ENCODE measurements around the gene LRRC39. TPM values are rescaled to one million over a fixed set of nuclear protein-coding genes. Genes with fewer than 3 reads are reported as not detected.

LRRC39 gene
- total and polyA plus RNA-seq, 4 donors: 0.12 to 1.4 (median 0.39) TPM

GRCh38 chr1:100122177-100122576 lies 55.9 kb downstream of the LRRC39 start:
- DNase-seq (ENCODE audit: low spot score): no peak
- Histone ChIP-seq H3K36me3 (ENCODE audit: control insufficient read depth in 4 of 4, insufficient read depth in 3 of 4, low read depth in 1 of 4, low read length in 3 of 4) (peaks cover 0 to 9% (median 2%) of the 10 kb centered on the region in 4 donors), H3K4me1 (ENCODE audit: control insufficient read depth in 4 of 4, insufficient read depth in 4 of 4, low read length in 3 of 4) (no peaks in the 10 kb centered on the region), H3K27me3 (ENCODE audit: control insufficient read depth in 4 of 4, insufficient read depth in 4 of 4, low read length in 3 of 4) (no peaks in the 10 kb centered on the region), H3K9me3 (ENCODE audit: control insufficient read depth in 4 of 4, low read length in 3 of 4) (no peaks in the 10 kb centered on the region), H3K4me3 (ENCODE audit: low read depth in 1 of 3, low read length in 3 of 3) (no peak overlapping the region), H3K9ac (ENCODE audit: low read depth in 1 of 2, low read length in 2 of 2) (no peak overlapping the region), H3K27ac (ENCODE audit: low read depth in 1 of 2, low read length in 2 of 2) (no peak overlapping the region)
- no peak for TF ChIP-seq SP1 (IDR thresholded peaks at IDR 0.05)
- TF ChIP-seq REST (IDR thresholded peaks at IDR 0.05): no peak
- no peak for TF ChIP-seq HNF4A (conservative IDR thresholded peaks at IDR 0.05)
- TF ChIP-seq RXRA (IDR thresholded peaks at IDR 0.05): no peak
- no peak for TF ChIP-seq FOXA1 (IDR thresholded peaks at IDR 0.05)
- TF ChIP-seq ZBTB33 (IDR thresholded peaks at IDR 0.05): no peak
- no peak for TF ChIP-seq RAD21 (IDR thresholded peaks at IDR 0.05)
- no peak for TF ChIP-seq TAF1 (conservative IDR thresholded peaks at IDR 0.05)
- TF ChIP-seq JUND (IDR thresholded peaks at IDR 0.05): no peak
- TF ChIP-seq YY1 (IDR thresholded peaks at IDR 0.05): no peak
- 94% methylated on average over 1 of the region's 1 CpG for WGBS

- H3K4me3 ChIP-seq (ENCODE audit: low read depth in 1 of 3, low read length in 3 of 3): no peak overlapping the region
- no peak for TF ChIP-seq ZBTB33 (IDR thresholded peaks at IDR 0.05)
- TF ChIP-seq REST (IDR thresholded peaks at IDR 0.05): no peak
- TF ChIP-seq HNF4G (IDR thresholded peaks at IDR 0.05): no peak
- TF ChIP-seq YY1 (IDR thresholded peaks at IDR 0.05): no peak
- no peak for TF ChIP-seq RXRA (IDR thresholded peaks at IDR 0.05)
- no peak for TF ChIP-seq CTCF (IDR thresholded peaks at IDR 0.05; ENCODE audit: low read depth, low read length, missing input control)
- no peak for TF ChIP-seq MAX (IDR thresholded peaks at IDR 0.05)
- TF ChIP-seq RAD21 (IDR thresholded peaks at IDR 0.05): no peak
- TF ChIP-seq GABPA (IDR thresholded peaks at IDR 0.05 in 1 of 2, conservative IDR thresholded peaks at IDR 0.05 in 1 of 2): no peak
- H3K4me1 ChIP-seq (ENCODE audit: control insufficient read depth in 4 of 4, insufficient read depth in 4 of 4, low read length in 3 of 4): no peaks in the 10 kb centered on the region
- H3K27ac ChIP-seq (ENCODE audit: low read depth in 1 of 2, low read length in 2 of 2): no peak overlapping the region
- no peak overlapping the region for H3K9ac ChIP-seq (ENCODE audit: low read depth in 1 of 2, low read length in 2 of 2)
- H3K36me3 ChIP-seq (ENCODE audit: control insufficient read depth in 4 of 4, insufficient read depth in 3 of 4, low read depth in 1 of 4, low read length in 3 of 4): peaks cover 0 to 9% (median 2%) of the 10 kb centered on the region in 4 donors
- no peak for DNase-seq (ENCODE audit: low spot score)
- 97% methylated on average over 4 of the region's 4 CpGs for WGBS
- no peaks in the 10 kb centered on the region for H3K9me3 ChIP-seq (ENCODE audit: control insufficient read depth in 4 of 4, low read length in 3 of 4)
- no peaks in the 10 kb centered on the region for H3K27me3 ChIP-seq (ENCODE audit: control insufficient read depth in 4 of 4, insufficient read depth in 4 of 4, low read length in 3 of 4)
Observed at GRCh38 chr1:100115524-100115923, 62.5 kb downstream of the LRRC39 start.
